Pancreas (tissue), 10 donors: ENCODE data around the gene CPED1. TPM values are rescaled to one million over a fixed set of nuclear protein-coding genes. Genes with fewer than 3 reads are reported as not detected.

Source experiments
- ATAC-seq, 4 donors: fragments of 200-7000 bp; cut with Tn5 transposase; one replicate each; pipeline versions ENCODE4 v1.8.0 to v1.9.1; 2020; ENCODE audit warnings: mild to moderate bottlenecking in 4 of 4, moderate library complexity in 4 of 4
- DNase-seq, 6 donors: peaks; one replicate each; pipeline ENCODE4 v3.0.0-alpha.2; 2020
- FAIRE-seq: peaks from 2 replicates; lab custom pipeline; 2012; peaks lifted over from hg19 to GRCh38; lab: Jason Lieb, UNC
- H3K27ac ChIP-seq, 4 donors: fragments of 200-600 bp; sonication (generic); 1 replicate in 3 of 4; 2 replicates in 1 of 4; pipeline versions ENCODE4 v1.5.0 to v1.8.0; 2020
- H3K27me3 ChIP-seq, 4 donors: fragments of 200-600 bp; one replicate each; pipeline ENCODE4 v1.8.0; 2021
- H3K36me3 ChIP-seq, 3 donors: fragments of 200-600 bp; sonication (generic) in 1 of 3; one replicate each; pipeline versions ENCODE4 v1.5.0 to v1.8.0; 2020 to 2021
- H3K4me1 ChIP-seq, 3 donors: fragments of 200-600 bp; one replicate each; pipeline ENCODE4 v1.8.0; 2021
- H3K4me3 ChIP-seq, 4 donors: fragments of 200-600 bp; sonication (generic) in 2 of 4; one replicate each; pipeline versions ENCODE4 v1.5.0 to v1.8.0; 2020 to 2021
- H3K9me3 ChIP-seq, 4 donors: fragments of 200-600 bp; one replicate each; pipeline ENCODE4 v1.8.0; 2021
- CTCF ChIP-seq, 4 donors: fragments of 200-600 bp; sonication (generic) in 3 of 4; IDR thresholded peaks; one replicate each; pipeline versions ENCODE4 v1.5.0 to v1.8.0; 2021; ENCODE audit warnings: antibody characterized with exemption in 4 of 4
- WGBS, 2 donors: extraction: QIAGEN DNeasy Blood & Tissue Kit; methylation state at CpG; one replicate each; pipeline ENCODE4 v1.1.7; 2013; 5-methylcytosine and 5-hydroxymethylcytosine counted together
- intact Hi-C, 3 donors: fragments of 100-400 bp; cut with DNase I; formaldehyde crosslinking; loops; one replicate each; pipeline versions ENCODE4 v1.11.1 to v1.14.2; 2022
- polyA plus RNA-seq, 2 donors: library from polyadenylated mRNA; stranded (reverse); fragments of 200-250 nt; gene quantifications; one replicate each; pipeline ENCODE4 v1.2.3, GENCODE V29; 2013
- total RNA-seq, 6 donors: library from RNA; stranded (reverse); fragmentation: NEBNext Ultra II Directional in 4 of 6; extraction: Animal tissue kit (Norgen Biotek cat#: 25700) in 4 of 6; gene quantifications; one replicate each; pipeline versions ENCODE4 v1.2.1 to v1.2.4, GENCODE V29; 2021 to 2023
- donor health status: healthy with polysubstance abuse.
- donor health status: DM: no; HTN: no; CAD: no; lungs with moderate emphysema.
- donor health status: DM: no; HTN: no; CAD: no.
- donor health status: control.
- donor health status: control.
- donor health status: Bipolar disorder and iron deficiency.
- donor health status: DM: yes; HTN: yes; CAD: no.
- donor health status: DM: no; HTN: no; CAD: no.
- donor health status: DM: no; HTN: no; CAD: no.
- donor health status: DM: yes; HTN: yes; CAD: no.

CPED1 gene
- total and polyA plus RNA-seq, 8 donors, result 0.57 to 6.1 (median 1.3) TPM

- no peaks in the 10 kb centered on the region for H3K4me1 ChIP-seq
- H3K36me3 ChIP-seq, result no peaks in the 10 kb centered on the region
- intact Hi-C loops, result no loop called here
- no peaks in the 10 kb centered on the region for H3K27me3 ChIP-seq
- DNase-seq, result no peak
- no peak for ATAC-seq
- 91 to 92% methylated on average over 2 of the region's 2 CpGs for WGBS, 2 donors
- no peak for TF ChIP-seq CTCF (IDR thresholded peaks at IDR 0.05)
- H3K9me3 ChIP-seq, result no peaks in the 10 kb centered on the region
- no peak overlapping the region for H3K4me3 ChIP-seq
- FAIRE-seq, result no peak
- no peak overlapping the region for H3K27ac ChIP-seq
These were observed 51.5 kb downstream of the CPED1 start for GRCh38 chr7:121039994-121040393.

- no peak for TF ChIP-seq CTCF (IDR thresholded peaks at IDR 0.05)
- Histone ChIP-seq H3K27ac (no peak overlapping the region), H3K9me3 (no peaks in the 10 kb centered on the region), H3K4me3 (no peak overlapping the region), H3K4me1 (no peaks in the 10 kb centered on the region), H3K27me3 (no peaks in the 10 kb centered on the region), H3K36me3 (no peaks in the 10 kb centered on the region)
- no peak for DNase-seq
- ATAC-seq, result no peak
- intact Hi-C loops, result no loop called here
- FAIRE-seq, result no peak
- 36 to 38% methylated on average over 6 of the region's 6 CpGs for WGBS, 2 donors
These were observed 53.1 kb downstream of the CPED1 start for GRCh38 chr7:121041516-121042148.

- 75 to 89% methylated on average over 2 of the region's 2 CpGs for WGBS, 2 donors
- Histone ChIP-seq H3K9me3 (no peaks in the 10 kb centered on the region), H3K4me3 (no peak overlapping the region), H3K36me3 (no peaks in the 10 kb centered on the region), H3K27me3 (no peaks in the 10 kb centered on the region), H3K27ac (no peak overlapping the region), H3K4me1 (no peaks in the 10 kb centered on the region)
- DNase-seq (no peak), ATAC-seq (no peak), FAIRE-seq (no peak)
- intact Hi-C loops, result no loop called here
- TF ChIP-seq CTCF (IDR thresholded peaks at IDR 0.05), result no peak
These were observed 53.7 kb downstream of the CPED1 start for GRCh38 chr7:121042195-121042594.

- no peaks in the 10 kb centered on the region for H3K36me3 ChIP-seq
- no peak for ATAC-seq
- DNase-seq, result no peak
- H3K27ac ChIP-seq, result no peak overlapping the region
- no peaks in the 10 kb centered on the region for H3K27me3 ChIP-seq
- intact Hi-C loops, result no loop called here
- FAIRE-seq, result no peak
- no peaks in the 10 kb centered on the region for H3K4me1 ChIP-seq
- no peak for TF ChIP-seq CTCF (IDR thresholded peaks at IDR 0.05)
- WGBS, 2 donors, result 87 to 89% methylated on average over 3 of the region's 3 CpGs
- no peak overlapping the region for H3K4me3 ChIP-seq
- H3K9me3 ChIP-seq, result no peaks in the 10 kb centered on the region
These were observed 54.4 kb downstream of the CPED1 start for GRCh38 chr7:121042899-121043298.
